Stimulated activated CD8-positive, alpha-beta memory T cell treated with anti-CD3 and anti-CD28 coated beads, Interleukin-15, amount 100 ng/mL, for 24 hours (primary cell): Measurements from ENCODE around the gene TPST2.

Source experiments
- DNase-seq: peaks from one replicate; pipeline ENCODE4 v3.0.0-alpha.2; 2020; ENCODE audit warnings: low read depth

The TPST2 gene

DNA sequence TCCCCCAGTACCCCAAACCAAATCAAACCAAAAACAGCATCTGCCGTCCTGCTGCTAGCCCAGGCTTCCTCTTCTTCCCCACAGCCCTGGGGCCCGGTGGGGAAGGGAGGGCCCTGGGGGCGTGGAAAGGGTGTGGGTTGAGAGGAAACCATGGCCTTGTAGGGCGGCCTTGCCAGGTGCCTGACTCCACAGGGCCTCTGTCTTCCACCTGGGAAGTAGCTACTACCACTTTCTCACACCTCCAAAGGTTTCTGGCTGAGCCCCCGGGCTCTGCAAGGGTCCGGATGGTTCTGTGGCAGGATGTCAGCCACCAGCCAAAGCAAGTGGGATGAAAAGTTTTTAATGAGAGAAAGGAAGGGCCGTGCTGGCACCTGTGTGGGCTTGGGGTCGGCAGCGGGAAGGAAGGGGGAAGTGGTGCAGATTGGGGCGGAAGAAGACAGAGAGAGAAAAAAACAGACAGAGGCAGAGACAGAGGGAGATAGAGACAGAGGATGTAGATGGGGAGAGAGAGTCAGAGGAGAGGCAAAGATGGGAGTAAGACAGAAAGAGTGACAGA is 10.5 kb downstream of the TPST2 start:
- peak; percentile 25 for DNase-seq

DNA sequence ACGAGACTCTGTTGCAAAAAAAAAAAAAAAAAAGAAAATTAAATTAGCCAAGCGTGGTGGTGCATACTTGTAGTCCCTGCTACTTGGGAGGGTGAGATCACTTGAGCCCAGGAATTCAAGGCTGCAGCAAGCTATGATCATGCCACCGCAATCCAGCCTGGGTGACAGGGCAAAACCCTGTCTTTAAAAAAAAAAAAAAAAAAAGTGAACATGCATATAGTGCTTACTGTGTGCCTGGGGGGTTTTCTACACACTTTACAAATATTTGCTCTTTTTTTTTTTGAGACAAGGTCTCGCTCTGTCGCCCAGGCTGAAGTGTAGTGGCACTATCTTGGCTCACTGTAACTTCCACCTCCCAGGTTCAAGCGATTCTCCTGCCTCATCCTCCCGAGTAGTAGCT is 12.9 kb downstream of the TPST2 start:
- DNase-seq = no peak

DNA sequence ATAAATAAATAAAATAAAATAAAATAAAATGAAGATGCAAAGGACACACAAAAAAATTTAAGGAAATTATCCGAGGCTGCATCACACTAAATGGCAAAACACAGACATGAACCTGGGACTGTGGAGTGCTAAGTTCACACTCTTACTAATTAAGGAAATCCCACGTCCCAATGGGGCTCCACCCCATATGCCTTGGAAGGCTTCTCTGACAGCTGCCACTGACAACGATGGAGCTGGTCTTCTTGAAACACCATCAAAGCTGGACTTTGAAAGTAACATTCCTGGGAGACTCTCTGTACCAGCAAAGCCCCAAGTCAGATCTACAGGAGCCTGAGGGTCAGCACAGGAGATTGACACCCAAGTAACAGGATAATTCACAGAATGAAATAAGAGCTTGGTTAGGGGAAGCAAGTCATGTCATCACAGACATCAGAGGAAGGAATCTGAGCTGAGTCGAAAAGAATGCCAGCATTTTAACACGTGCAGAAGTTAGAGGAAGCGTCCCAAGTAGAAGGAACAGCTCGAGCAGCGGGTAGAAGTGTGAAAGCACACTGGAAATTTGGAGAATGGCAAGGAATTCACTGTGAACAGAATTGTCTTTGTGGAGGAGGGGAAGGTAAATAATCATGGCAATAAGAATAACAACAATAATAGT is 13.8 kb downstream of the TPST2 start:
- DNase-seq = no peak

DNA sequence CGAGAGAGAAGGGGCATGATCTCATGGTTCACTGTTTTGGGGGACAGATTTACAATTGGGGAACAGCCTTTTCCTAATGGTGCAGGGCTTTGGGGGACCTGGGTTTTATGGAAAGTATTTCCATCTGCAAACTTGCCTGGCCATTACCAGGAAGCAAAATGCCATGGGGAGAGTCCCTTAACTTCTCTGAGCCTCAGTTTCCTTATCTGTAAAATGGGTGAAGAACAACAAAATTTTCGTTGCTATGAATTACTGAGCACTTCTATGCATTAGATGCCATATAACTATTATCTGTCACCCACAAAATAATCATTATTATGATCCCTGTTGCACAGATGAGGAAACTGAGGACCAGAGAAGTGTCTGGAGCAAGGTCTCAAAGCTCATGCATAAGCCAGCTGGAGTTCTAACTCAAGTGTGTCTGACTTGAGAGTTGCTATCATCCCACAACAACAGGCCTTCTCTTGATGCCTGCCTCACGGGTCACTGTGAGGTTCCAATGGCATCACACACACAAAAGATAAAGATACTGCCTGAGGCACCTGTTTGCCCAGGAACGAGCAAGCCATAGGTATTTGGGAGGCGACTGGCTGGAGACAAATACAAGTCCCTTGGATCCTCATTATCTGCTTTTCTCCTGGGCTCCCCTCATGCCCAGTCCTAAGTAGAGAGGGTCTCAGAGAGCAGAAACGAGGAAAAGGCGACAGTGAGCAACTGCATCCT is 15.8 kb downstream of the TPST2 start:
- no peak for DNase-seq

DNA sequence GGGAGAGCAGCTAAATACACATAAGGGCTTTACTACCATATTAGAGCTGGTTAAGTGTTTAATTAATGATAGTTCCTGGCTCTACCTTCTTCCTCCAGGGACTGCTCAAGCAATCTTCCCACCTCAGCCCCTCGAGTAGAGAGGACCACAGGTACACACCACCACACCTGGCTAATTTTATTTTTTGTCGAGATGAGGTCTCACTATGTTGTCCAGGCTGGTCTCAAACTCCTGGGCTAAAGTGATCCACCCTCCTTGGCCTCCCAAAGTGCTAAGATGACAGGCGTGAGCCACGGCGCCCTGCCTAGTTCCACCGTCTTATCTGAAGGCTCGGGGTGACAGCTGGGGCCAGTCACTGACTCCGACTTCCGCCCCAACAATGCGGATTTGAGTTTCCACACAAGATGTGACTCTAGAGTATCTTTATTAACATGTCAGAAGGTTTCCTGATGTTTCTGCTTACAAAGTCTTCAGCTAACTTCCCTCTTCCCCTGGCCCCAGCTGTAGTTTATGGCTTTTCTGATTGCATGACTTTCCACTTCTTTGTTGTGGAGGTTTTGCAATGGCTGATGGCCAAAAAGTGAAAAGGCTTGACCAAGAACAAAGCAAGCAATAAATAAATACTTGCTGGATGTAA is 16.8 kb downstream of the TPST2 start:
- DNase-seq = no peak

DNA sequence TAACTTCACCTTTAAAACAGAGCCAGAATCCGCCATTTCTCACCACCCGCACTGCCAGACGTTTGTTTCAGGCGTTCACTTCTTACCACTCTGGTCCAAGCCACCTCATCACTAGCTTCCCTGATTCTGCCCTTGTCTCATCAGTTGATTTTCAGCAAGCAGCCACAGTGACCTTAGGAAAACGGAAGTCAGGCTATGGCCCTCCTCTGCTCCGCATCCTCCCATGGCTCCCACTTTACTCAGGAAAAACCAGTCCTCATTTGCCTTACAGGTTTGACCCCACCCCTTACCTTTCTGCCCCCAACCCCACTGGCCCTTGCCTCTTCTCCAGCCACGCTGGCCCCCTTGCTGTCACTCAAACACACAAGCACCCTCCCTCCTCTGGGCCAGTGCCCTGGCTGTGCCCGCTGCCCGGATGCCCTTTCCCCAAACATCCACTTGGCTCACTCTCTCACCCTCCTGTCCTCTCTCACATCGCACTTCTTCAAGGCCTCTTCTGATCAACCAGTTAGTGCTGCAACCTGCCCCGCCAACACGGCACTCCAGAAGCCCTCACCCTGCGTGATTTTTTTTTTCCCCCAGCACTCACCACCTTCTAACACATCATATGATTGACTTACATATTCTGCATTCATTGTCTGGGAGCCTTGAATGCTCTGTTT is 18.9 kb downstream of the TPST2 start:
- DNase-seq = no peak

DNA sequence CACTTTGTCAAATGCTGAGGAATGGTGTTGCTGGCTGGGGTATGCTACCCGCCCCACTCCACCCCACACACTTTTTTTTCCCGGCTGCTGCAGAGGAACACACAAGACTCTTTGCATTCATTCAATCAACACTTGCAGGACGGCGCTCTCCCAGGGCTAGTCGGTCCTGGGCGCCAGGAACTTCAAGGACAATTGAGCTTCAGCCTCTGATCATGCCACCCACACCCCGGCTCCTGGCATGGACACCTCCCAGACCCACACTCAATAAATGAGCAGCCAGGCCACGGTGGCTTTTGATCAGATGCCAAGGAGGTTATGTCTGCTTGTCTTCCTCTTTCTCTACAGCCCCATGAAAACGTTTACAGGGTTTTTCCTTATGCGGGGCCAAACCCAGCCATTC is 19.8 kb downstream of the TPST2 start:
- DNase-seq = no peak

DNA sequence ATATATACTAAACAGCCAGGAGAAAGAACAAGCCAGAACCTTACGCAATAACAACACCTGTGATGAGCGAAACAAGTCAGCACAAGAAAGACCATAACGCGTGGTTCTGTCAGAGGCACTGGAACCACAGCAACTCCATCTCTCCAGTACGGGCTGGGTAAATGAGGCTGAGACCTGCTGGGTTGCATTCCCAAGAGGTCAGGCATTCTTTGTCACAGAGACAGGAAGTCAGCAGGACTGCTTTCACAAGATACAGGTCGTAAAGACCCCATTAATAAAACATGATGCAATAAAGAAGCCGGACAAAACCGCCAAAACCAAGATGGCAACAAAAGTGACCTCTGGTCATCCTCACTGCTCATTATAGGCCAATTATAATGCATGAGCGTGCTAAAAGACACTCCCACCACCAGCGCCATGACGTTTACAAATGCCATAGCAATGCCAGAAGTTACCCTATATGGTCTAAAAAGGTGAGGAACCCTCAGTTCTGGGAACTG is 21.7 kb downstream of the TPST2 start:
- DNase-seq = no peak

DNA sequence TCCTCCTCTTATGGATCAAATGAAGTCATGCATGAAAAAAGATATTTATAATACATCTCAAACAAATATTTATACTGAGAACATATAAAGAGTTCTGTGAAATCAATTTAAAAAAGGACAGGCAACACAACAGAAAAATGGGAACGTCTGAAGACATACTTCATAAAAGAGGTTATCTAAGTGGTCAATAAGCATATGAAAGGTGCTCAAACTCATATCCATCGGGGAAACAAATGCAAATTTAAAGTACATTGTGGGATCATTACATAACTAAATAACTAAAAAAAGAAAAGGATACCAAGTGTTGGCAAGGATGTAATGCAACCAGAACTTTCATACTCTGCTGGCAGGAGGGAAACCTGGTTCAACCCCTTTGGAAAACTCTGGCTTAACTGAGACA is 22.3 kb downstream of the TPST2 start:
- DNase-seq = no peak

DNA sequence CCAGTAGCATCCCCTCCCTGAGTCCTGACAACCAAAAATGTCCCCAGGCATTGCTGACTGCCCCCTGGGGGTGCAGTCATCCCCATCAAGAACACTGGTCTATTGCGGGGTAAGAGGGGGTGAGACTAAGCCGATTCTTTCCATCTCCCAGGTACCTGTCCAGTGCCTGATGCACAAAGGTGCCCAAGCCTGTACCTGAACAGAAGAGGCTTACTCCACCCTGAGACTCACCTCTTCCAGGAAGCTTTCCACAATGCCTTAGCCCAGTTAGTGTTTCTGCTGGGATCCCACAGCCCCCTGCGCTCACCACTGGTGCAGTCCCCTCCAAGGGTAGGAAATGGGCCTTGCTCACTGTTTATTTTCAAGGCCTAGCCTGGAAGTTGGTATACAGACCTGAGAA is 22.9 kb downstream of the TPST2 start:
- no peak for DNase-seq

DNA sequence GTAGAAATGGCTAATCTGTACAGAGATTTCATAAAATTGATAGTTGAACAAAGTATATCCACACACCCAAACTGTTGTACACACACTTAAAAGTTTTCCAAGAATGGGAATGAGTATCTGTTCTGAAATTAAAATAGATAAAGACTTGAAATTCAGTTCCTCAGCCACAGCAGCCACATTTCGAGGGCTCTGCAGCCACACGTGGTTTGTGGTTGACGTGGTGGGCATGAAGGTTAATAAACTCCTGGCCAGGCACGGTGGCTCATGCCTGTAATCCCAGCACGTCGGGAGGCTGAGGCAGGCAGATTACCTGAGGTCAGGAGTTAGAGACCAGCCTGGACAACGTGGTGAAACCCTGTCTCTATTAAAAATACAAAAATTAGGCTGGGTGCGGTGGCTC is 24.0 kb downstream of the TPST2 start:
- no peak for DNase-seq

DNA sequence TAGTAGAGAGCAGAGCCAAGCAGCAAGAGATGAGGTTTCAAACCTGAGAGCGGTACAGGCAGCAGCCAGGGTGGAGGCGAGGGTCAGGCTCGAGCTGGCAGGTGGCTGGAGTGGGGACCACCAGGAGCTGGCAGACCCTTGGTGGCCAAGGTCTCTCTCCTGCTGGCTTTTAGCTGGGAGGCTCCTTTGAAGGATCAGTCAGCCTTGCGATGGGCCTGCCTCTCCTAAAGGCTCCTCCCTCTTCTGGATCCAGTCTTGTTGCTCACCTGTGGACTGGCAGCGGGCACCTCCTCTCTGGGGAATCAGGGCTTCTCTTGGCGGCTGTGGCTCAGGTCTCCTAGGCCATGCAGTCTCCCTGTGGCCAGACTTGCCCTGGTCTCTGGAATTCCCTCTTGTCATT is 24.8 kb downstream of the TPST2 start:
- no peak for DNase-seq

DNA sequence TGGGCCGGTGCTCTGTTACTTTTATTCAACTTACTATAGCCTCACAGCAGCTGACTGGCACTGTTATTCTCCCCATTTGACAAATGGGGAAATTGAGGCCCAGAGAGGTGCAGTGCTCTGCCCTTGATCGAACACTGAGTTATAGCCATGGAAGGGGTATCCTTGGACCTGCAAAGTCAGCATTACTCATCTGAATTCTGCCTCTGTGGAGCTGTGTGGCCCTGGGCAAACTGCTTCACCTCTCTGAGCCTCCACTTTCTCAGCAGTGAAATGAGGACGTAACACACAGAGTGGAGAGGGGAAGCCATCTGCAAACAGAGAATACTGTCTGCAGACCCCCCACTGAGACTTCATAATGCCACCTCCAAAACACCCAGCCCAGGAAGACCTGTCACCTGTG is 25.3 kb downstream of the TPST2 start:
- DNase-seq = no peak

DNA sequence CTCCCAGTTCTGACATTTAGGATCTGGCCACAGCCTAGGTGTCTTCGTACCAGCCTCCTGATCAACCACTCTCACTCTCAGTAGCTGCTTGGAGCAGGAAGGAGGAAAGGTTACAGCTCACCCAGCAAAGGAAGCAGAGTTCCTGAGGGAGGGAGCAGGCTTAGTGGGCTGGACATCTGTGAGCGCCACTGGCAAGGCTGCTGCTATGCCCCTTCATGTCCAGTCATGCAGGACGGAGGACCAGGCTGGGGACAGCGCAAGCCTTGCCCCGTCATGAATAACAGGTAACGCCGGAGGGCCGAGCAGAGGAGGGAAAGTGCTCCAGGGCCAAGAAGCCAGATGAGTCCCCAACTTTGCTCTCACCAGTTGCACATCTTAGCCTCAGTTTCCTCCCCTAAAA is 25.8 kb downstream of the TPST2 start:
- DNase-seq = no peak

DNA sequence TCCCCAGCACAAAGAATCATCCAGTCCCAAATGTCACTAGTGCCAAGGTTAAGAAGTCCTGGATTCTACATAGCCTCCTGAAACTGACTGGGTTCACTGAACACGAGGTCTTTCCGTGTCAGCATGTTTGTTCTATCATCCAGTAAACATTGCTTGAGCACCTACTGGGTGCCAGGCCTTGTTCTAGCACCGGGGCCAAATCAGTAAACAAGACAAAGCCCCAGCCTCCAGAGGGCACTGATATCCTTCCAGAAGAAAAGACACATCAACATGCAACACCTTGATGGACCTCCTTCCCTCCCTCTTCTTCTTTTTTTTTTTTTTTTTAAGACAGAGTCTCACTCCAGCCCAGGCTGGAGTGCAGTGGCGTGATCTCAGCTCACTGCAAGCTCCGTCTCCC is 26.9 kb downstream of the TPST2 start:
- DNase-seq = no peak

DNA sequence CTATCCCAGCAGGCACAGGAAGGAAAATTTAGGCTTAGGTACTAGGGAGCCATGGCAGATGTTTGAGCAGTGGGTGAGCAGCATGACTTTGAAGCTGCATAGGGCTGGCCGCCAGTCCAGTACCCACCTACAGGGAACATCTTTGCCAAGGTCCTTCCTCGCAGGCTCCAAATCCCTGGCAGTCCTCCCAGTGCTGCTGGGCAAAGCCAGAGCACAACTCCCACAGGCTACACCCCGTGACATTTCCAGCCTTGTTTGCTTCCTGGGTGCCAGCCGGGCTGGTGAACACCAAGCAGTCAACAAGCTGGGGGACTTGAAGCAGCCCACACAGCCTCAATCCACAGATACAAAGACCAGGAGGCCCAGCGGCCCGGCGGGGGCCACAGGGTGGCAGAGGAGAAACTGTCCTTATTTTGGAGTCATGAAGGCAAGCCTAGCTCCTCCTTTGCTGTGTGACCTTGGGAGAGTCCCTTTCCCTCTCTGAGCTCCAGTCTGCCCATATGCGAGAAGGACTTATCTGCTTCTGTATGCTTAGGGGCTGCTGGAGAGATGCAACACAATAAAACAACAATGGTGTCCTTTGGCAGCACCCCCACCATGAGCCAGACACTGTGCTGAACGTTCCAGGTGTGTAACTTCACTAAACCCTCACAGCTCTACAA is 28.0 kb downstream of the TPST2 start:
- DNase-seq = no peak

DNA sequence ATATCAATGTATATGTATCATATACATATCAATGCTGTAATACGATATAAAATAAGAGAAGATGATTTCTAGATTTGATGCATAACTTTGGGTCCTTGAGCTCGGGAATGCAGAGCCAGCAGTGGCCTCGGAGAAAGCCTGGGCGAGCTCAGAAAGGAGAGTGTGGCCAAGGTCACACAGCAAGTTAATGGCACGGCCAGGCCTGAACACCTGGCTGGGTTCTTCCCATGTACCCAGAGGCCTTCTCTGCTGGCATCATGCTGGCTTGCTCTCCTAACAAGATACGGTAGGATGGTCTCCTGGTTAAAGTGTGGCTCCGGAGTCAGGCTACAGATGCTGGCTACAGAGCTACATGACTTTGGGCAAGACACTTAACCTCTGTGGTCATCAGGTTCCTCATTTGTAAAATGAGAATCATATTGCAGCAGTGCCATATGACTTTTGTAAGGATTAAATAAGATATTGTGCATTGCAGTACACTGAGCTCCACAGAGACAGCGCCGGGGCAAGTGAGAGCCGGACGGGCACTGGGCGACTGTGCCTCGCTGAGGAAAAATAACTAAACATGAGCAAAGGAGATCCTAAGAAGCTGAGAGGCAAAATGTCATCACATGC is 29.9 kb downstream of the TPST2 start:
- DNase-seq = no peak

DNA sequence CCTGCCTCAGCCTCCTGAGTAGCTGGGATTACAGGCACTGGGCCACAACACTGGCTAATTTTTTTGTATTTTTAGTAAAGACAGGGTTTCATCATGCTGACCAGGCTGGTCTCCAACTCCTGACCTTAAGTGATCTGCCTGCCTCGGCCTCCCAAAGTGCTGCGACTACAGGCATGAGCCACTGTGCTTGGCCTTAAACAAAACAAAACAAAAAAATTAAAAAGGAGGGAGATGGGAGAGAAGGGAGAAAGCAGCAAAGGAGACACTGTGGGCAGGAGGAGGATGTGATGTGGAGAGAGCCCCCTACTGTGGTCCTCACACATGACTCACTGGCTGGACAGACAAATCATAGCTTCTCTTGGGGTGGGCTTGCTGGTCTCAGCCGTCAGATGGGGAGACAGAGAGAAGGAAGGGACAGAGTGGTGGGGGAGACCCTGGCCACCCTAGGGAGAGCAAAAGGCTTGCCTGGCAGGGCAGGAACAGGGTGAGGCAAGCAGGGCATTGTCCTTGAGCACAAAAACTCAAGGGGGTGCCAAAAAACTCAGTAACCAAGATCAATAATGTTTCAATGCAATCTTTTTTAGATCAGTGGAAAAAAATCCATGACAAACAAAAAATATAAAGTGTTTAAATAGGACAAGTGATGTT is 31.6 kb downstream of the TPST2 start:
- no peak for DNase-seq

DNA sequence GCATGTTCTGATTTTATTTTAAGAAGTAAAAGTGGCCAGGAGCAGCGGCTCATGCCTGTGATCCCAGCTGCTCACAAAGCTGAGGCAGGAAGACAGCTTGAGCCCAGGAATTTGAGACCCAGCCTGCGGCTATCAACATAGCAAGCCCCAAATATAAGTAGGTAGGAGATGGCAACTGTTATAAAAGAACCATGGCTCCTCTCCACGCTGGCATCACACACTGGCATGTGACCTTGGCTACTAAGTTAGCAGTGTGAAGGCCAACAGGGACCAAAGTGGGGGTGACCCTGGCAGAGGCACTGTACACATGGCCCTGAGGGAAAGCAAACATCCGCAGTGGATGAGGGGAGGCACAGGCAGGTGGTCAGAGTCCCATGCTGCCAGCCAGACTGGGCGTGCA is 33.0 kb downstream of the TPST2 start:
- no peak for DNase-seq

DNA sequence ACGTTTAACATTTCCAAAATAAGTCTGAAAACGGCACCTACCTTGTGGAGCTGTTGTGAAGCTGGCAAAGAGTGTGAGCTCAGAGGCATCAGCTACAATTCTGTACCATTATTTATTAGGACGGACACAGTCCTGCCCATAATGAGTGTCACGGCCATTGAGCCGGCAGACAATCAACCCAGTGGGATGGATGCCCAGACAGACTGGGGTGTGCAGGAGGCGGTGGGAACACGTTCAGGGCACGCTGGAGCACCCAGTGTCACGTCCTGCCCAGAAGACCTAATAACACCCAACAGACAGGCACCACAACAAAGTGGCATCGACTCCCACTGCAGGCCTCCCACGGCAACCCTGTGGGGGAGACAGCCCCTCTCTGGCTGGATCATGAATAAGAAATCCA is 34.5 kb downstream of the TPST2 start:
- DNase-seq = no peak

DNA sequence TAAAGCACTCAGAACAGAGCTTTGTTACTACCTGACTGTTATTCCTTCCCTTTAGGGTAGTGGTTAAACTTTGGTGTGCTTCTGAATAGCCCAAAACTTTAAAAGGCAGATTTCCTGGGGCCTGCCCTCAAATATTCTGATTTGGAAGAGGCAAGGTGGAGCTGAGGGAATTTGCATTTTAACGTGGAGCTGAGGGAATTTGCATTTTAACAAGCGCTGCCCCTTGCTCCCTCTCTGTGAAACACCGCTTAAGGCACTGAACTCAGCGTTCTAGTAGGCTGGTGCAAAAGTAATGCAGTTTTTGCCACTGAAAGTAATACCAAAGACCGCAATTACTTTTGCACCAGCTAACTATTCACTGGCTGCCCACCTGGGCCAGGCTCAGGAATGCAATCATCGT is 35.0 kb downstream of the TPST2 start:
- DNase-seq = no peak
